A549 treated with AZD2906 at 1 μM for 4 hours (cell line): ENCODE data around the gene IL1RAPL2. TPM values are rescaled to one million over a fixed set of nuclear protein-coding genes. Genes with fewer than 3 reads are reported as not detected.

ENCODE experiments used
- total RNA-seq: library from RNA; stranded (reverse); fragments of 200-300 nt; extraction: Qiagen RNA extraction; gene quantifications from 5 replicates; pipeline ENCODE4 v1.2.3, GENCODE V29; 2022

The IL1RAPL2 gene
- not detected in 5 replicates for total RNA-seq

GRCh38 chrX:104565791-104566680 lies at the start of gene IL1RAPL2:
IL1RAPL2 (plus strand) TSS chrX:104566199.

GRCh38 chrX:105220636-105221035 lies 654.6 kb downstream of the IL1RAPL2 start, which contains the start of gene TEX13A:
TEX13A (minus strand) TSS chrX:105220694; CDS start chrX:105220397, 297 bp downstream.

